ENCODE data around the gene PLK3.

The PLK3 gene

DNA sequence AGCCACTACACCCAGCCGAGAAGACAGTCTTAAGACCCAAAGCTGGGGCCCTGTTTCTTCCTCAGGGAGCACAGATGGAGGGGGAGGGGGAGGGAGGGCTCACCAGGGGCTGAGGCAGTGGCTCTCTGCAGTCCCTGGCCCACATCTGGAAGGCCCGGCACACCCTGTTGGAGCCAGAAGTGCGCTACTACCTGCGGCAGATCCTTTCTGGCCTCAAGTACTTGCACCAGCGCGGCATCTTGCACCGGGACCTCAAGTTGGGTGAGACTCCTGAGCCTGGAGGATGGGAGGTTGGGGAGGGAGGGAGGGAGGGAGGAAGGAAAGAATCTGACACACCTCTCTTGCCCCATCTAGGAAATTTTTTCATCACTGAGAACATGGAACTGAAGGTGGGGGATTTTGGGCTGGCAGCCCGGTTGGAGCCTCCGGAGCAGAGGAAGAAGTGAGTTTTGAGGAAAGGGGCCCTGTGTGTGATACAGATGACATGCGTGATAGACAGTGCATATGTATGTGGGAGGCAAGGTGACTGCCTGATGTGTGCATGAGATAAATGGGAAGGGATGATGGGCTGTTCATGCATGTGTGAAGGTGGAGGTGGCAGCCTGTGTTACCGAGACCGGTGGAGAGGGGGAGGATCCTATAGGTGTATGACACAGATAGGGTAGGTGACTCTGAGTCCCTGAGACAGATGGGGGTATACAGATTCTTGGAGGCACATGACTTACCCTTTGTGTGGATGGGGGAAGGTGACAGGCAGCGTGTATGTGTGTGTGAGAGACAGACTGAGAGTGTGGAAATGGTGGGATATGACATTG lies 1.5 kb downstream of the PLK3 start:
- TF ChIP-seq GATA2 (IDR thresholded peaks at IDR 0.05; ENCODE audit: low read depth, low read length) (no peak), GATA3 (IDR thresholded peaks at IDR 0.05; ENCODE audit: low read depth, low read length) (no peak)

- TF ChIP-seq GATA2 (IDR thresholded peaks at IDR 0.05; ENCODE audit: low read depth, low read length), result no peak
- TF ChIP-seq GATA3 (IDR thresholded peaks at IDR 0.05; ENCODE audit: low read depth, low read length), result no peak
Observed at GRCh38 chr1:44802306-44803061, 2.3 kb downstream of the PLK3 start.

- no peak for TF ChIP-seq GATA2 (IDR thresholded peaks at IDR 0.05; ENCODE audit: low read depth, low read length)
- TF ChIP-seq GATA3 (IDR thresholded peaks at IDR 0.05; ENCODE audit: low read depth, low read length), result no peak
Observed at GRCh38 chr1:44803062-44803311, 2.8 kb downstream of the PLK3 start.

GRCh38 chr1:44803312-44804095 lies 3.3 kb downstream of the PLK3 start:
- no peak for TF ChIP-seq GATA3 (IDR thresholded peaks at IDR 0.05; ENCODE audit: low read depth, low read length)

DNA sequence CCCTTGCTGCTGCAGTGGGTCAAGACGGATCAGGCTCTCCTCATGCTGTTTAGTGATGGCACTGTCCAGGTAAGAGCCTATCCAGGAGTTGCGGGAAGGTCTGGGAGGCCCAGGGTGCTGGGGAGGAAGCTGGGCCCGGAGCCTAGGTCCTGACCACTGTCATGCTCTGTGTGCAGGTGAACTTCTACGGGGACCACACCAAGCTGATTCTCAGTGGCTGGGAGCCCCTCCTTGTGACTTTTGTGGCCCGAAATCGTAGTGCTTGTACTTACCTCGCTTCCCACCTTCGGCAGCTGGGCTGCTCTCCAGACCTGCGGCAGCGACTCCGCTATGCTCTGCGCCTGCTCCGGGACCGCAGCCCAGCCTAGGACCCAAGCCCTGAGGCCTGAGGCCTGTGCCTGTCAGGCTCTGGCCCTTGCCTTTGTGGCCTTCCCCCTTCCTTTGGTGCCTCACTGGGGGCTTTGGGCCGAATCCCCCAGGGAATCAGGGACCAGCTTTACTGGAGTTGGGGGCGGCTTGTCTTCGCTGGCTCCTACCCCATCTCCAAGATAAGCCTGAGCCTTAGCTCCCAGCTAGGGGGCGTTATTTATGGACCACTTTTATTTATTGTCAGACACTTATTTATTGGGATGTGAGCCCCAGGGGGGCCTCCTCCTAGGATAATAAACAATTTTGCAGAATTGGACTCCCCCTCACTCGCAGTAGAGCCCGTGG lies 5.3 kb downstream of the PLK3 start:
- TF ChIP-seq GATA2 (IDR thresholded peaks at IDR 0.05; ENCODE audit: low read depth, low read length) (no peak), GATA3 (IDR thresholded peaks at IDR 0.05; ENCODE audit: low read depth, low read length) (no peak)

GRCh38 chr1:44806025-44806703 lies 6.0 kb downstream of the PLK3 start:
- no peak for TF ChIP-seq GATA2 (IDR thresholded peaks at IDR 0.05; ENCODE audit: low read depth, low read length)
- no peak for TF ChIP-seq GATA3 (IDR thresholded peaks at IDR 0.05; ENCODE audit: low read depth, low read length)

DNA sequence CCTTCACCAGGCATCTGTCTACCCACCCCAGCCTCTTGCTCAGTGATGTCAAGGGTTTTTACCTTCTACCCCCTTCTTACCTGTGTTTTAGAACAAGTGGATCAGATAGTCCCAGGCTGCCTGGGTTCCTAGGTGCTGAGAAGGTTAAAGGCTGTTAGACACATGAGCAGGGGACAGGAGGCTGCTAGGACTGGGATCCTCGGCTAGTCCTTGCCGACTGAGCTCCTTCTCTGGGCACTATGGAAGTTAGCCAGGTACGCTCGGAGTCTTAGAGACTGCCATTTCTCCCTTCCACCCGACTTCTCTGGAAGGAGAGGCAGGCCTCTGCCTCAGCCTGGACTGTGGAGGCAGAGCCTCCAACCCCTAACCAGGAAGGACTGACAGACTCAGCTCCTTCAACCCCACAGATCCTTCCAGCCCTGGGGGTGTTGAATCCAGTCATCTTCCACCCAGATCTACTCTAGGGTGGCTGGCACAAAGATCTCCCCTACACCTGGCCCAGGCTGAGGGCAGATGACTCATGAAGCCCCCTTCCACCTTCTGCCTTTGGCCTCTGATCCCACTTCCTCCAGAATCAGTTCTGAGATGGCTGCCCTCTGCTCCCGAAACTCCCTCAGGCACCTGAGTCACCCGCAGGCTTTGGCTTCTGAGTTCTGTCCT lies 6.7 kb downstream of the PLK3 start, which contains the start of gene DYNLT4:
Gene DYNLT4, minus strand, starts transcription at position 648 of the 660 bp plus-strand sequence. CDS start 683 bp downstream, outside the sequence.
- TF ChIP-seq GATA2 (IDR thresholded peaks at IDR 0.05; ENCODE audit: low read depth, low read length) (no peak), GATA3 (IDR thresholded peaks at IDR 0.05; ENCODE audit: low read depth, low read length) (no peak)

DNA sequence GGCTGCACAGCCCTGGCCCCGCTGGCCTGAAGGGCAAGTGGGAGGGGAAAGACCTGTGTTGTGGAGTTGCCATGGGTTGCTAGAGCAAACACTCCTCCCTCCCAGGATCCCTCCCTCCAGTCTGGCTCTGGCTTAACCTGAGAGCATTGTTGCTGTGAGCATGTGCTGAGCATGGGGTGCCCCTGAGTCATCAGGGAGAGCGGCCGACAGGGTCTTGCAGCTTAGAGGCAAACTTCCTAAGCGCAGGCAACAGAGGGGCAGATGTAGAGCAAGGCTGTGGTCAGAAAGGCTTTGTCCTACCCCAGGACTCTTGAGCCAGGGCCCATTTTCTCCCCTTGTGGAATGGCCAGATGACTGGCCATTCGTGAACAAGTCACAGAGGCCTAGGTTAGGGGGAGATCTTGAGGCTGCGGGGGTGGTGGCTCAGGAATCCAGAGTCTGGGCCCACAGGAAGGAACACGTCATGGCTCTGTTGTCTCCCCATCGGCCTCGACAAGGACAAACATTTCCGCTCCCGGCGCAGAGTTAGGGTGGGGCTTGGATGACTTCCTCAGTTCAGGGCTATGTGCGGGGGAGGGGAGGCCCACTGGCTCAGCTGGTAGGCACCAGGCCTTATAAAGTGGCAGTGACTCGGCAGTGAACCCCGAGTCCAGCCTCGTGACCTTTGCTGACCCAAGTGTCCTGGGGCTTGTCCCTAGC lies 7.3 kb downstream of the PLK3 start:
- TF ChIP-seq GATA2 (IDR thresholded peaks at IDR 0.05; ENCODE audit: low read depth, low read length) (no peak), GATA3 (IDR thresholded peaks at IDR 0.05; ENCODE audit: low read depth, low read length) (no peak)

DNA sequence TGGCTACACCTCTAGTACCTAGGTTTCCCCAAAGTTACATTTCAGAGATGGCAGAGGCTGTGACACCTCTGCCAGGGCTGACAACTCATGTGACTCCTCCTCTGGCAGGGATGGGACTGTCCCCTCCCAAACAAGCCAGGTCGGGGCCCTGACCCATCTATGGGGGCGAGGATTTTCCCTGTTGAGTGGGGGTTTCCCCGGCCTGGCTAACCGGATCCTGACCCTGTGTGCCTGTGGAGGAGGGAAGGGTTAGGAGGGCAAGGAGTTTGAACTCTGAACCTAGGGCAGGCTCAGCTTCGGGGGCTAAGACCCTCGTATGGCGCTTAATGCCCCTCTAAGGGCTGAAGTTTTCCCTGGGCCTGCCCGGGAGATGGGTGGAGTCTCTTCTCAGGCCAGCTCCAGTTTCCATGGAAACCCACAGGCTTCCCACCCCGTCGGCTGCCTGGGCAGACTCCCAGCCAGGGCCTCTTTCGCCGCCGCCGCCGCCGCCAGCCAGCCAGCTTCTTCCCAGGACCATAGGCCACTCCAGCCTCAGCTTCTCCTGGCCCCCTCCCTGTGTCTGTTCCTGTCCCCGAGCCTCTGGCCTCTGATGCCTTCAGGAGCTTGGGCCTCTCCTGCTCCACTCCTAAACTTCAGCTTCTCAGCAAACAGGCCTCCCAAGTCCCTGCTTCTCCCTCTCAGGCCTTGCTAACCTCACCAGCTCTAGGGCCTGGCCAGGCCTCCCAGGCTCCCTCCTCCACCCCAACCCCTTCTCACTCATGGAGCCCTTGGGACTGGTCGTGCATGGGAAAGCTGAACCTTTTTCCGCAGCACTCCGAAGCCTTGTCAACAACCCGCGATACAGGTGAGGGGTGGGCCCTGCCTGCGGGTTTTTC lies 8.1 kb downstream of the PLK3 start, which contains the start of gene BTBD19:
Gene BTBD19, plus strand, starts transcription at position 461 of the 875 bp plus-strand sequence. Its CDS starts 298 bp downstream, at position 759.
- no peak for TF ChIP-seq GATA3 (IDR thresholded peaks at IDR 0.05; ENCODE audit: low read depth, low read length)
- no peak for TF ChIP-seq GATA2 (IDR thresholded peaks at IDR 0.05; ENCODE audit: low read depth, low read length)

DNA sequence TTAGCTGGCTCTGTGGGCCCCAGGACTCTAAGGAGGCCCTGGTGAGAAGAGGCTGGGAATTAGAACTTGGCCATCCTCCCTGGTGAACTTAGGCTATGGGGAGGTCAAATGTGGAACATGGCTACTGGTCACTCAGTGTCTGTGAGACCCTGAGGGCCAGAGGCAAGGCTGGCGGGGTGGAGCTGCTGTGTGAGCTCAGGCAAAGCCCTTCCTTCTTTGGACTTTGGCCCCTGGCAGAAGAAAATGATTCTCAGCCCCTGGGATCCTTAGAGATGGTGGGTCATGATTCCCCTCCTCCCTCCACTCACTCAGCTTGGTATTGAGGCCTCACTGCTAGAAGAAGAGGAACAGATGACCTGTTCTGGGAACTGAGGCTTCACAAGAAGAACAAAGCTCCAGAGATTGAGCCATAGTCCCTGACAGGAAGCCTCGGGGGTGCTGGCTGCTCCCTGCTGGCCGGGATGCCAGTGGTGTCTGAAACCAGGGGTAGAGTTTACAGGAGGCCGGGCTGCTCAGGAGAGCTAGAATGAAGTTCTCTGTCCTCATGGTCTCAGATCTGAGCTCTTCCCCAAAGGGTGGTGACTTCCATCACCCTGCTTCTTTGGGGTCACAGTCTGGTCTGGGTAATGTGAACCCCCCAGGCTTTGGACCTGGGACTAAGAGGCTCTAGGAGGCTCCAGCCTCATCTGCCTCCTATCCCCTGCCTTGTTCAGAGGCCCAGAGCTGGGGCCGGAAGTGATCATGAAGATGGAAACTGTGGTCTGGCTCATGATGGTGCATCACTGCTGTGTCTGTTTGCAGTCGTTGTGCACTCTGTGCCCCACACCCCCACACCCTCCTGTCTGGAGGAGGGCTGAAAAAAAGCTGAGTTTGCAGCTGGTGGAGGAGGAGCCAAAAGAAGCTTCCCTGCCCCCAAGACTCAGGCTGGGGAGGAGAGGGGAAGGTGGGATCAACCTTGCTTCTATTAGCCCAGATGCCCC lies 9.1 kb downstream of the PLK3 start:
- no peak for TF ChIP-seq GATA2 (IDR thresholded peaks at IDR 0.05; ENCODE audit: low read depth, low read length)
- no peak for TF ChIP-seq GATA3 (IDR thresholded peaks at IDR 0.05; ENCODE audit: low read depth, low read length)
